HFF-Myc (cell line): ENCODE data around the gene CHCHD4.

Experiments used
- DNase-seq: peaks from one replicate; pipeline ENCODE4 v3.0.0-alpha.2; 2011; ENCODE audit warnings: low read depth; ENCODE audit errors: extremely low read depth
- H3K4me3 ChIP-seq: replicated peaks from 2 replicates; pipeline ENCODE4 v1.5.1; 2011; ENCODE audit warnings: low read depth, mild to moderate bottlenecking, control low read depth, low read length
- CTCF ChIP-seq: IDR thresholded peaks from 2 replicates; pipeline ENCODE4 v1.5.1; 2012; ENCODE audit warnings: mild to moderate bottlenecking, low read depth, low read length, control low read depth; ENCODE audit errors: missing control alignments

The CHCHD4 gene

GRCh38 chr3:14137445-14137844 lies 12.8 kb upstream of the CHCHD4 start:
- H3K4me3 ChIP-seq = no peak overlapping the region
- TF ChIP-seq CTCF = no peak
- DNase-seq = no peak

GRCh38 chr3:14137004-14137403 lies 12.3 kb upstream of the CHCHD4 start:
- H3K4me3 ChIP-seq = no peak overlapping the region
- no peak for DNase-seq
- no peak for TF ChIP-seq CTCF

GRCh38 chr3:14135581-14135980 lies 10.9 kb upstream of the CHCHD4 start:
- no peak for TF ChIP-seq CTCF
- H3K4me3 ChIP-seq = no peak overlapping the region
- no peak for DNase-seq

- H3K4me3 ChIP-seq = no peak overlapping the region
- DNase-seq = no peak
- TF ChIP-seq CTCF = no peak
These were observed 9.6 kb upstream of the CHCHD4 start for GRCh38 chr3:14134291-14134690.

GRCh38 chr3:14133876-14134275 lies 9.2 kb upstream of the CHCHD4 start:
- DNase-seq = no peak
- TF ChIP-seq CTCF = no peak
- no peak overlapping the region for H3K4me3 ChIP-seq

- DNase-seq = no peak
- no peak overlapping the region for H3K4me3 ChIP-seq
- no peak for TF ChIP-seq CTCF
These were observed 8.6 kb upstream of the CHCHD4 start for GRCh38 chr3:14133188-14133800.

GRCh38 chr3:14132689-14133088 lies 8.0 kb upstream of the CHCHD4 start:
- TF ChIP-seq CTCF = no peak
- no peak for DNase-seq

More at GRCh38 chr3:14132689-14133088, 8.0 kb upstream of the CHCHD4 start:
- H3K4me3 ChIP-seq = no peak overlapping the region
